Muscle of leg (tissue), 11 donors: Measurements from ENCODE around the gene TIMD4. TPM values are rescaled to one million over a fixed set of nuclear protein-coding genes. Genes with fewer than 3 reads are reported as not detected.
"Not testable (repeated sequence)": the region's sequence is repeated elsewhere in the genome, so short reads cannot be mapped to it uniquely, and the experiment has no call there.

Experiments
- DNase-seq: peaks from one replicate; pipeline ENCODE4 v3.0.0; 2013
- H3K27ac ChIP-seq: one replicate; pipeline ENCODE4 v1.5.1; 2013; ENCODE audit warnings: mild to moderate bottlenecking, low read length, control low read depth
- H3K27me3 ChIP-seq: one replicate; pipeline ENCODE4 v1.6.1; 2013; ENCODE audit warnings: low read length; ENCODE audit not compliant: control insufficient read depth, insufficient read depth
- H3K36me3 ChIP-seq: one replicate; pipeline ENCODE4 v1.6.1; 2013; ENCODE audit warnings: low read length; ENCODE audit not compliant: control insufficient read depth, insufficient read depth
- H3K4me1 ChIP-seq: one replicate; pipeline ENCODE4 v1.6.1; 2013; ENCODE audit warnings: low read length; ENCODE audit not compliant: control insufficient read depth, insufficient read depth
- H3K4me3 ChIP-seq: one replicate; pipeline ENCODE4 v1.5.1; 2013; ENCODE audit warnings: low read length, control low read depth
- H3K9me3 ChIP-seq: replicated peaks from 2 replicates; pipeline ENCODE4 v1.6.1; 2013; ENCODE audit warnings: low read depth, low read length; ENCODE audit not compliant: control insufficient read depth
- WGBS: methylation state at CpG from one replicate; pipeline ENCODE4 v1.1.5; 2013; ENCODE audit warnings: missing lambda C conversion rate; ENCODE audit not compliant: insufficient coverage; 5-methylcytosine and 5-hydroxymethylcytosine counted together
- polyA plus RNA-seq, 8 donors: library from polyadenylated mRNA; unstranded; fragments of 120-200 nt; gene quantifications; one replicate each; pipeline versions ENCODE4 v1.2.1 to v1.2.3, GENCODE V29; 2013; ENCODE audit warnings: inconsistent platforms in 1 of 8, low replicate concordance in 1 of 8; ENCODE audit not compliant: insufficient read length in 8 of 8, insufficient read depth in 1 of 8
- total RNA-seq: library from RNA; stranded (reverse); fragments of 120-200 nt; gene quantifications from one replicate; pipeline ENCODE4 v1.2.4, GENCODE V29; 2013

TIMD4 gene
- total and polyA plus RNA-seq, 9 donors: 0.84 to 4.1 (median 1.9) TPM

GRCh38 chr5:156927545-156927944 lies 35.5 kb downstream of the TIMD4 start:
- H3K36me3 ChIP-seq: no peaks in the 10 kb centered on the region
- no CpG with 5 or more reads among the region's 1 CpG for WGBS
- no peaks in the 10 kb centered on the region for H3K4me1 ChIP-seq
- H3K27me3 ChIP-seq: no peaks in the 10 kb centered on the region
- no peaks in the 10 kb centered on the region for H3K9me3 ChIP-seq
- no peak for DNase-seq
- no peak overlapping the region for H3K4me3 ChIP-seq
- no peak overlapping the region for H3K27ac ChIP-seq

GRCh38 chr5:156925767-156926166 lies 37.3 kb downstream of the TIMD4 start:
- not testable (repeated sequence) for H3K4me3 ChIP-seq, H3K4me1 ChIP-seq, DNase-seq, H3K27me3 ChIP-seq, H3K9me3 ChIP-seq, H3K27ac ChIP-seq, H3K36me3 ChIP-seq
- 70% methylated on average over 2 of the region's 4 CpGs for WGBS

- H3K9me3 ChIP-seq: no peaks in the 10 kb centered on the region
- no peaks in the 10 kb centered on the region for H3K4me1 ChIP-seq
- whole genome bisulfite sequencing: 71% methylated on average over 1 of the region's 3 CpGs
- H3K27me3 ChIP-seq: no peaks in the 10 kb centered on the region
- no peak overlapping the region for H3K27ac ChIP-seq
- H3K36me3 ChIP-seq: no peaks in the 10 kb centered on the region
- H3K4me3 ChIP-seq: no peak overlapping the region
- no peak for DNase-seq
These were observed 40.7 kb downstream of the TIMD4 start for GRCh38 chr5:156922207-156922792.

GRCh38 chr5:156920861-156921431 lies 42.1 kb downstream of the TIMD4 start:
- Histone ChIP-seq H3K36me3 (no peaks in the 10 kb centered on the region), H3K27ac (no peak overlapping the region)

GRCh38 chr5:156920042-156920860 lies 42.8 kb downstream of the TIMD4 start:
- Histone ChIP-seq H3K9me3 (no peaks in the 10 kb centered on the region), H3K27ac (no peak overlapping the region), H3K27me3 (no peaks in the 10 kb centered on the region), H3K4me1 (no peaks in the 10 kb centered on the region), H3K4me3 (no peak overlapping the region), H3K36me3 (no peaks in the 10 kb centered on the region)
- DNase-seq: no peak
- WGBS: 73% methylated on average over 5 of the region's 7 CpGs

More at GRCh38 chr5:156920861-156921431, 42.1 kb downstream of the TIMD4 start:
- H3K4me3 ChIP-seq: no peak overlapping the region
- 20% methylated on average over 1 of the region's 3 CpGs for WGBS
- H3K9me3 ChIP-seq: no peaks in the 10 kb centered on the region
- no peaks in the 10 kb centered on the region for H3K4me1 ChIP-seq
- DNase-seq: no peak
- no peaks in the 10 kb centered on the region for H3K27me3 ChIP-seq

- 81% methylated on average over 5 of the region's 8 CpGs for WGBS
- no peak for DNase-seq
- no peaks in the 10 kb centered on the region for H3K9me3 ChIP-seq
- no peaks in the 10 kb centered on the region for H3K4me1 ChIP-seq
- H3K4me3 ChIP-seq: no peak overlapping the region
- no peaks in the 10 kb centered on the region for H3K36me3 ChIP-seq
- no peaks in the 10 kb centered on the region for H3K27me3 ChIP-seq
- H3K27ac ChIP-seq: no peak overlapping the region
These were observed 44.6 kb downstream of the TIMD4 start for GRCh38 chr5:156918311-156918845.

GRCh38 chr5:156914371-156914737 lies 48.7 kb downstream of the TIMD4 start:
- Histone ChIP-seq H3K4me3 (no peak overlapping the region), H3K9me3 (no peaks in the 10 kb centered on the region), H3K36me3 (no peaks in the 10 kb centered on the region), H3K4me1 (no peaks in the 10 kb centered on the region), H3K27me3 (no peaks in the 10 kb centered on the region), H3K27ac (no peak overlapping the region)
- WGBS: no CpG with 5 or more reads among the region's 2 CpGs
- no peak for DNase-seq

GRCh38 chr5:156913719-156914370 lies 49.2 kb downstream of the TIMD4 start:
- no peaks in the 10 kb centered on the region for H3K36me3 ChIP-seq
- no peaks in the 10 kb centered on the region for H3K4me1 ChIP-seq
- no peak overlapping the region for H3K4me3 ChIP-seq
- no peaks in the 10 kb centered on the region for H3K27me3 ChIP-seq
- H3K9me3 ChIP-seq: no peaks in the 10 kb centered on the region
- DNase-seq: peak; percentile 48
- 33% methylated on average over 3 of the region's 5 CpGs for WGBS
- no peak overlapping the region for H3K27ac ChIP-seq

- H3K27me3 ChIP-seq: no peaks in the 10 kb centered on the region
- DNase-seq: no peak
- H3K27ac ChIP-seq: no peak overlapping the region
- H3K9me3 ChIP-seq: no peaks in the 10 kb centered on the region
- H3K4me3 ChIP-seq: no peak overlapping the region
- WGBS: 100% methylated on average over 1 of the region's 3 CpGs
- H3K36me3 ChIP-seq: no peaks in the 10 kb centered on the region
- no peaks in the 10 kb centered on the region for H3K4me1 ChIP-seq
These were observed 49.7 kb downstream of the TIMD4 start for GRCh38 chr5:156913355-156913718.

GRCh38 chr5:156912869-156913268 lies 50.2 kb downstream of the TIMD4 start:
- Histone ChIP-seq H3K27me3 (no peaks in the 10 kb centered on the region), H3K9me3 (no peaks in the 10 kb centered on the region), H3K27ac (no peak overlapping the region), H3K4me3 (no peak overlapping the region), H3K4me1 (no peaks in the 10 kb centered on the region), H3K36me3 (no peaks in the 10 kb centered on the region)
- DNase-seq: no peak
- 75% methylated on average over 2 of the region's 5 CpGs for WGBS
